NCI-H2171 treated with DMSO at 0.1 percent for 48 hours (cell line): ENCODE data around the gene TMEM131L.

ENCODE experiments used
- DNase-seq: peaks from one replicate; lab custom pipeline; 2025; lab: John Stamatoyannopoulos, UW

Gene TMEM131L

GRCh38 chr4:153521999-153522801 is 56.0 kb downstream of the TMEM131L start:
- DNase-seq, result no peak

- no peak for DNase-seq
Measured at GRCh38 chr4:153522802-153523094, 56.6 kb downstream of the TMEM131L start.

GRCh38 chr4:153523164-153523796 is 57.1 kb downstream of the TMEM131L start:
- no peak for DNase-seq

GRCh38 chr4:153523941-153524386 is 57.8 kb downstream of the TMEM131L start:
- DNase-seq, result no peak

GRCh38 chr4:153524682-153525081 is 58.5 kb downstream of the TMEM131L start:
- DNase-seq, result no peak

- DNase-seq, result no peak
Measured at GRCh38 chr4:153527690-153528089, 61.5 kb downstream of the TMEM131L start.

- DNase-seq, result no peak
Measured at GRCh38 chr4:153528705-153529485, 62.7 kb downstream of the TMEM131L start.

GRCh38 chr4:153529646-153530045 is 63.5 kb downstream of the TMEM131L start:
- DNase-seq, result peak; percentile 70

GRCh38 chr4:153530284-153530999 is 64.3 kb downstream of the TMEM131L start:
- no peak for DNase-seq

GRCh38 chr4:153531000-153531358 is 64.8 kb downstream of the TMEM131L start:
- peak; percentile 17 for DNase-seq

- peak; percentile 45 for DNase-seq
Measured at GRCh38 chr4:153531976-153532626, 65.9 kb downstream of the TMEM131L start.

- no peak for DNase-seq
Measured at GRCh38 chr4:153532636-153533035, 66.5 kb downstream of the TMEM131L start.

GRCh38 chr4:153533387-153533786 is 67.2 kb downstream of the TMEM131L start:
- no peak for DNase-seq

- DNase-seq, result no peak
Measured at GRCh38 chr4:153534792-153535629, 68.9 kb downstream of the TMEM131L start.

- DNase-seq, result no peak
Measured at GRCh38 chr4:153535772-153536513, 69.8 kb downstream of the TMEM131L start.

- DNase-seq, result no peak
Measured at GRCh38 chr4:153537493-153537960, 71.4 kb downstream of the TMEM131L start.

GRCh38 chr4:153538487-153539357 is 72.6 kb downstream of the TMEM131L start:
- DNase-seq, result peak; percentile 69

- DNase-seq, result peak; percentile 22
Measured at GRCh38 chr4:153539422-153539821, 73.3 kb downstream of the TMEM131L start.
